Hepatocyte (in vitro differentiated cells): ENCODE data around the gene RNF111.
"Not testable (repeated sequence)": the region's sequence is repeated elsewhere in the genome, so short reads cannot be mapped to it uniquely, and the experiment has no call there.

Experiments
- CTCF ChIP-seq: fragments of 200-600 bp; sonication (generic); IDR thresholded peaks from 2 replicates; pipeline ENCODE4 v1.5.1; 2016; ENCODE audit warnings: antibody characterized with exemption, mild to moderate bottlenecking; ENCODE audit not compliant: poor library complexity
- EZH2 ChIP-seq: fragments of 200-600 bp; sonication (generic); IDR thresholded peaks from 2 replicates; pipeline ENCODE4 v1.6.1; 2016; ENCODE audit warnings: antibody characterized with exemption, mild to moderate bottlenecking, borderline replicate concordance
- EZH2phosphoT487 ChIP-seq: fragments of 200-600 bp; sonication (generic); IDR thresholded peaks from one replicate; pipeline ENCODE4 v1.6.1; 2018; ENCODE audit warnings: antibody characterized with exemption, mild to moderate bottlenecking, low read depth, moderate library complexity; ENCODE audit not compliant: unreplicated experiment, severe bottlenecking

GRCh38 chr15:59125683-59126082 is 138.2 kb downstream of the RNF111 start:
- TF ChIP-seq CTCF, EZH2phosphoT487, EZH2: not testable (repeated sequence)
